SU-DHL-6 (cell line): ENCODE results near the gene SLC7A5.

Experiments used
- H2AFZ ChIP-seq: fragments of 200-600 bp; sonication (generic); 2 replicates; pipeline ENCODE4 v1.6.1; 2014; ENCODE audit warnings: low read depth, mild to moderate bottlenecking, moderate library complexity, mixed read lengths, antibody characterized with exemption, low read length; ENCODE audit not compliant: severe bottlenecking
- H3F3A ChIP-seq: fragments of 200-600 bp; shearing (Covaris generic); 2 replicates; pipeline ENCODE4 v1.6.0; 2016; ENCODE audit warnings: antibody characterized with exemption, mild to moderate bottlenecking; ENCODE audit not compliant: insufficient read depth
- H3K27ac ChIP-seq: fragments of 200-600 bp; sonication (generic); 2 replicates; pipeline ENCODE4 v1.5.1; 2016; ENCODE audit warnings: low read depth, mild to moderate bottlenecking, low read length, moderate library complexity, mixed read lengths
- H3K27me3 ChIP-seq: fragments of 200-600 bp; sonication (generic), shearing (Covaris generic); 2 replicates; pipeline ENCODE4 v1.6.0; 2014; ENCODE audit warnings: mild to moderate bottlenecking, low read length
- H3K36me3 ChIP-seq: fragments of 200-600 bp; sonication (generic); 2 replicates; pipeline ENCODE4 v1.6.1; 2014; ENCODE audit warnings: mild to moderate bottlenecking, low read length, mixed read lengths
- H3K4me2 ChIP-seq: fragments of 300-600, 200-600 bp; shearing (Covaris generic), sonication (generic); 2 replicates; pipeline ENCODE4 v1.6.0; 2014; ENCODE audit warnings: low read length, low read depth, mild to moderate bottlenecking; ENCODE audit not compliant: poor library complexity, severe bottlenecking
- H3K4me3 ChIP-seq: fragments of 200-600 bp; sonication (generic); 2 replicates; pipeline ENCODE4 v1.5.1; 2014; ENCODE audit warnings: antibody characterized with exemption, low read length, mild to moderate bottlenecking, mixed read lengths; ENCODE audit not compliant: insufficient read depth, poor library complexity, severe bottlenecking
- H3K79me2 ChIP-seq: fragments of 200-600 bp; sonication (generic); 2 replicates; pipeline ENCODE4 v1.6.1; 2014; ENCODE audit warnings: mild to moderate bottlenecking, low read length, moderate library complexity; ENCODE audit not compliant: insufficient read depth
- H3K9ac ChIP-seq: fragments of 200-600 bp; sonication (generic); 2 replicates; pipeline ENCODE4 v1.7.0; 2014; ENCODE audit warnings: mild to moderate bottlenecking, low read length
- H3K9me2 ChIP-seq: fragments of 200-600 bp; sonication (generic); replicated peaks from 2 replicates; pipeline ENCODE4 v1.6.1; 2014; ENCODE audit warnings: low read length; ENCODE audit not compliant: insufficient read depth
- H3K9me3 ChIP-seq: fragments of 200-600 bp; sonication (generic); 2 replicates; pipeline ENCODE4 v1.6.1; 2014; ENCODE audit warnings: low read length, mixed read lengths; ENCODE audit not compliant: insufficient read depth
- H4K20me1 ChIP-seq: fragments of 200-600 bp; sonication (generic); 2 replicates; pipeline ENCODE4 v1.6.1; 2014; ENCODE audit warnings: low read depth, mild to moderate bottlenecking, antibody characterized with exemption, low read length, moderate library complexity, mixed read lengths
- EZH2phosphoT487 ChIP-seq: fragments of 200-600 bp; sonication (generic), shearing (Covaris generic); conservative IDR thresholded peaks from 2 replicates; pipeline ENCODE4 v1.6.1; 2018; ENCODE audit warnings: mild to moderate bottlenecking, antibody characterized with exemption, low read length, moderate library complexity, mixed read lengths
- TF ChIP-seq, protein P1 (sequence below): fragments of 200-600 bp; sonication (generic); IDR thresholded peaks from one replicate; pipeline ENCODE4 v1.5.1; 2017; ENCODE audit warnings: antibody characterized with exemption, mild to moderate bottlenecking, low read length, moderate library complexity; ENCODE audit not compliant: insufficient read depth, poor library complexity, severe bottlenecking

The SLC7A5 gene

DNA sequence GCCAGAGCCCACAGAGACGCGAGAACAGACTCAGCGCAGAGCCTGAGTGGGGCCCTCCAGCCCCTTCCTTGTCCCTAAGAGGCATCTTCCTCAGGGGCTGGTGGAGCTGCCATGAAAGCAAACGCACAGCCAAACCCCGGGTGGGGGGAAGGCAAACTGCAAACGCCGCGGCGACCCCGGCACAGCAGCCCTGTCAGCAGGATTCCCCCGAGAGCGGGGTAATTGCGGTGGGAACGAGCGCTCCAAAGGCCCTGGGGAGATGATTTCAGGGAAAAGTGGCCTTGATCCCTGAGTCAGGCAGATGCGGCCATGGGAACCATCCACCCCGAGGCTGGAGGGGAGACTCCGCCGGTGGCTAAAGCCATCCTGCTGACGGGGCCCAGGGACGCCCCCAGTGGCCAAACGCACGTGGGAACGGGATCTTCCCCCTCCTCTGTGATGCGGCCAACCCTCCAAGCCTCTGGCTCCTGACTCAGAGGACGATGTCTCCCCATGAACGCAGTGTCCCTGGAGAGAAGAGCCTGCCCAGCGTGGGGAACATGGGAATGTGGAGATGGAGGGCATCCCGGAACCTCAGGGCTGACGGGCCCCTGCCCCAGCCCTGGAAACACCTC, 25.1 kb downstream of the SLC7A5 start:
- Histone ChIP-seq H2AFZ (no peak overlapping the region), H3K9ac (no peak overlapping the region), H3K9me3 (no peaks in the 10 kb centered on the region), H3F3A (no peaks in the 10 kb centered on the region), H3K79me2 (peaks cover 78% of the 10 kb centered on the region), H3K4me2 (no peak overlapping the region), H4K20me1 (peaks cover 3% of the 10 kb centered on the region; the same call in 1 of the 2 replicates), H3K27ac (no peak overlapping the region), H3K9me2 (no peaks in the 10 kb centered on the region), H3K4me3 (no peak overlapping the region), H3K36me3 (peaks cover 11% of the 10 kb centered on the region), H3K27me3 (no peaks in the 10 kb centered on the region)
- TF ChIP-seq, protein P1, sequence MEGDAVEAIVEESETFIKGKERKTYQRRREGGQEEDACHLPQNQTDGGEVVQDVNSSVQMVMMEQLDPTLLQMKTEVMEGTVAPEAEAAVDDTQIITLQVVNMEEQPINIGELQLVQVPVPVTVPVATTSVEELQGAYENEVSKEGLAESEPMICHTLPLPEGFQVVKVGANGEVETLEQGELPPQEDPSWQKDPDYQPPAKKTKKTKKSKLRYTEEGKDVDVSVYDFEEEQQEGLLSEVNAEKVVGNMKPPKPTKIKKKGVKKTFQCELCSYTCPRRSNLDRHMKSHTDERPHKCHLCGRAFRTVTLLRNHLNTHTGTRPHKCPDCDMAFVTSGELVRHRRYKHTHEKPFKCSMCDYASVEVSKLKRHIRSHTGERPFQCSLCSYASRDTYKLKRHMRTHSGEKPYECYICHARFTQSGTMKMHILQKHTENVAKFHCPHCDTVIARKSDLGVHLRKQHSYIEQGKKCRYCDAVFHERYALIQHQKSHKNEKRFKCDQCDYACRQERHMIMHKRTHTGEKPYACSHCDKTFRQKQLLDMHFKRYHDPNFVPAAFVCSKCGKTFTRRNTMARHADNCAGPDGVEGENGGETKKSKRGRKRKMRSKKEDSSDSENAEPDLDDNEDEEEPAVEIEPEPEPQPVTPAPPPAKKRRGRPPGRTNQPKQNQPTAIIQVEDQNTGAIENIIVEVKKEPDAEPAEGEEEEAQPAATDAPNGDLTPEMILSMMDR = no peak
- no peak for TF ChIP-seq EZH2phosphoT487

DNA sequence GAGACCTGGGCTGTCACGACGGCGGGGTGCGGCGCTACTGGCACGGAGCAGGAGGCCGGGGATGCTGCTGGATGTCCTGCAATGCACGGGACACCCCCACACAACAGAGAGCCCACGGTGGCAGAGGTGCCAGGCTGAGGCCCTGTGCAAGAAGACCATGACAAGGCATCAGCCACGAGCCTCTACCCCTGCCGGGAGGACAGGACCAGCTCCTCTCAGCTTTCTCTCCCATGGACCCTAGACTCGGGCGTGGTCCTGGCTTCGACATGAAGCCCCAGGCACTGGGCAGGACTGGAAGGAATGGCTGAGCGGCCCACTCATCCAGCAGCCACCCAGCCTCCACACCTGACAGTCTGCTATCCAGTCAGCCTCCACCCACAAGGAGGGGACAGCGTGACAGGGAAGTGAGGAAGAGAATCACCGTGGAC, 25.6 kb downstream of the SLC7A5 start:
- Histone ChIP-seq H3K4me3 (no peak overlapping the region), H3K36me3 (peaks cover 7% of the 10 kb centered on the region; the same call in 1 of the 2 replicates), H3K4me2 (no peak overlapping the region)

DNA sequence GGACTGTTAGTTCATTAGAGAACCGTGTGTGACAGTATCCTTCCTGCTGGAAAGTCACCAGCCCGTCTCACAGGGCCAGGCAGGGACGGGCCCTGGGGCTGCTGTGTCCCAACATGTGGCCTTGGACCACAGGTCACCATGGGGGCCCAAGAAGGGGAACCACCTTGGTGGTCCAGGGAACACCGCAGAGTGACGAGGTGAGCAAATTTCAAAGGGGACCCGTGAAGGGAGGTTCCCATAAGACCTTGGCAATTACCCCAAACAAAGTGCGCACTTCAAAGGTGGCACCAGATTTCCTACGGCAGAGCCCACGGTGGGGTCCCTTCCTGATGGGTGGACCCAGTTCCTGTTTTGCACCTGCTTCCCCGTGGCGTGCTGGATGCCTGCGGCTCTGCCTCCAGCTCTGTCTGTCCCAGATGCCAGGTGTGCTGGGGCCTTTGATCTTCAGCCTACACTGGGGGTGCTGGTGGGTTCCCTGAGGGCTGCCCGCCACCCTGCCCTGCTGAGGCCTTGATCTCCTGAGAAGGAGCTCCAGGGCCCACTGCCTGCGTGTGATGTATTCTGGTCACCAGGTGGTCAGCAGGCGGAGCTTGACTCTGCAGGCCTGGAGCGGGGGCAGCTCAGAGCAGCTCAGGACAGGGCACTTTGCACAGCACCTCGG, 27.0 kb downstream of the SLC7A5 start:
- no peak overlapping the region for H3K4me3 ChIP-seq
- no peak overlapping the region for H3K9ac ChIP-seq
- H3K27me3 ChIP-seq = no peaks in the 10 kb centered on the region
- H3K79me2 ChIP-seq = peaks cover 59% of the 10 kb centered on the region
- H4K20me1 ChIP-seq = no peaks in the 10 kb centered on the region; the same call in 1 of the 2 replicates
- no peaks in the 10 kb centered on the region for H3K9me3 ChIP-seq
- no peaks in the 10 kb centered on the region for H3F3A ChIP-seq
- no peak for TF ChIP-seq EZH2phosphoT487
- TF ChIP-seq, protein P1 = no peak
- no peaks in the 10 kb centered on the region for H3K9me2 ChIP-seq
- H3K36me3 ChIP-seq = peaks cover 7% of the 10 kb centered on the region; the same call in 1 of the 2 replicates
- no peak overlapping the region for H2AFZ ChIP-seq
- H3K27ac ChIP-seq = no peak overlapping the region
- H3K4me2 ChIP-seq = no peak overlapping the region

More for the DNA sequence above, 25.6 kb downstream of the SLC7A5 start:
- no peaks in the 10 kb centered on the region for H3K9me2 ChIP-seq
- H3F3A ChIP-seq = no peaks in the 10 kb centered on the region
- TF ChIP-seq, protein P1 = no peak
- no peak for TF ChIP-seq EZH2phosphoT487
- no peak overlapping the region for H3K27ac ChIP-seq
- H3K27me3 ChIP-seq = no peaks in the 10 kb centered on the region
- peaks cover 73% of the 10 kb centered on the region for H3K79me2 ChIP-seq
- no peak overlapping the region for H3K9ac ChIP-seq
- H4K20me1 ChIP-seq = no peaks in the 10 kb centered on the region; the same call in 1 of the 2 replicates
- H2AFZ ChIP-seq = no peak overlapping the region
- no peaks in the 10 kb centered on the region for H3K9me3 ChIP-seq
